Peyer's patch (tissue), 4 donors: Measurements from ENCODE around the gene SLC7A4. TPM values are rescaled to one million over a fixed set of nuclear protein-coding genes. Genes with fewer than 3 reads are reported as not detected.
A peak's percentile ranks its signal among the peaks of the same experiment; 100 is the strongest.

ENCODE experiments used
- DNase-seq, 3 donors: peaks; one replicate each; pipeline ENCODE4 v3.0.0-alpha.2; 2017 to 2019
- H3K27ac ChIP-seq, 4 donors: fragments of 200-600 bp; sonication (generic); one replicate each; pipeline ENCODE4 v1.5.1; 2016 to 2019
- H3K27me3 ChIP-seq, 2 donors: fragments of 200-600 bp; sonication (generic); one replicate each; pipeline ENCODE4 v1.5.1; 2019
- H3K36me3 ChIP-seq, 3 donors: fragments of 200-600 bp; sonication (generic); one replicate each; pipeline ENCODE4 v1.5.1; 2016 to 2019
- H3K4me1 ChIP-seq, 4 donors: fragments of 200-600 bp; sonication (generic); one replicate each; pipeline ENCODE4 v1.5.1; 2016 to 2019
- H3K4me3 ChIP-seq, 4 donors: fragments of 200-600 bp; sonication (generic); 1 replicate in 3 of 4; 2 replicates in 1 of 4; pipeline ENCODE4 v1.5.1; 2016 to 2019; ENCODE audit warnings: mild to moderate bottlenecking in 1 of 4
- H3K9me3 ChIP-seq, 4 donors: fragments of 200-600 bp; sonication (generic); one replicate each; pipeline ENCODE4 v1.5.1; 2016 to 2019; ENCODE audit warnings: mild to moderate bottlenecking in 1 of 4
- CTCF ChIP-seq, 6 experiments: fragments of 450-650 bp in 4 of 6; fragments of 200-600 bp in 2 of 6; sonication (generic) in 1 of 6; IDR thresholded peaks; one replicate each; pipeline ENCODE4 v1.5.1; 2017 to 2019; ENCODE audit warnings: antibody characterized with exemption in 6 of 6, mild to moderate bottlenecking in 3 of 6, moderate library complexity in 1 of 6
- POLR2A ChIP-seq, 2 donors: fragments of 450-650 bp; IDR thresholded peaks; one replicate each; pipeline ENCODE4 v1.5.1; 2017; ENCODE audit warnings: antibody characterized with exemption in 2 of 2, mild to moderate bottlenecking in 2 of 2, moderate library complexity in 2 of 2
- total RNA-seq, 4 donors: library from RNA; depleted of rRNA; stranded (reverse); fragments of >200 nt; gene quantifications; one replicate each; pipeline ENCODE4 v1.1.0, GENCODE V29; 2016

The SLC7A4 gene
- total RNA-seq, 4 donors from 2014 or later: 0.40 to 3.7 (median 2.2) TPM

DNA sequence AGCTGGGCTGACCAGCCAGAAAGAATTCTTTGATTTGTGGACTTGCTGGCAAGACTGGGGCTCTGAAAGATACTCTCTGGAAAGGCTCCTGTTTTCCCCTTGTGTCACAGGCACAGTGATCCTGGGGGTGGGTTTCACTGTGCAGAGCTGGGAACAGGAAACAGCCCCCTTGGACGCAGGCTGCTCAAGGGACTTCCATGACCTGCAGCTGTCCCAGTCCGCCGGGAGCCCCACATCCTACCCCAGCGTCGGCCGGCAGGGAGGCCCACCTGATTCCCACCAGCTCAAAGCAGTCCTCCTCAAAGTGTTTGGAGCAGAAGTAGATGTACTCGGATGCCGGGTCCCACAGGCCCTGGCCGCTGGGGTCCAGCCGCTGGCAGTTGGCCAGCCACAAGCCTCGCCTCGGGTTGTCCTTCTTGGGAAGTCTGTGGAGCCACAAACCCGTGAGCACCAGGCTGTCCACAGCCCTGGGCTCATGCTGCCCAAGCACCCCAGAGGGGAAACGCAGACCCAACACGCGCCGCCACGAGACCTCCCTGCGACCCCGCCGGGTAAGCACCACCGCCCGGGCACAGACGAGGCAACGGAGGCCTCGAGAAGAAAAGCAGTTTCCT is 31.3 kb downstream of the SLC7A4 start:
- TF ChIP-seq POLR2A (IDR thresholded peaks at IDR 0.05) (no peak), CTCF (IDR thresholded peaks at IDR 0.05) (no peak)
- H3K27me3 ChIP-seq: no peaks in the 10 kb centered on the region
- peak in 1 of 3 donors; percentile 28 for DNase-seq
- peak overlapping the region; percentile 60 to 89 (median 74) for H3K4me3 ChIP-seq
- no peaks in the 10 kb centered on the region for H3K9me3 ChIP-seq
- H3K4me1 ChIP-seq: peaks cover 0 to 32% (median 23%) of the 10 kb centered on the region in 4 donors
- peak overlapping the region; percentile 97 to 100 (median 98) for H3K27ac ChIP-seq
- H3K36me3 ChIP-seq: peaks cover 0 to 32% (median 0%) of the 10 kb centered on the region in 3 donors

DNA sequence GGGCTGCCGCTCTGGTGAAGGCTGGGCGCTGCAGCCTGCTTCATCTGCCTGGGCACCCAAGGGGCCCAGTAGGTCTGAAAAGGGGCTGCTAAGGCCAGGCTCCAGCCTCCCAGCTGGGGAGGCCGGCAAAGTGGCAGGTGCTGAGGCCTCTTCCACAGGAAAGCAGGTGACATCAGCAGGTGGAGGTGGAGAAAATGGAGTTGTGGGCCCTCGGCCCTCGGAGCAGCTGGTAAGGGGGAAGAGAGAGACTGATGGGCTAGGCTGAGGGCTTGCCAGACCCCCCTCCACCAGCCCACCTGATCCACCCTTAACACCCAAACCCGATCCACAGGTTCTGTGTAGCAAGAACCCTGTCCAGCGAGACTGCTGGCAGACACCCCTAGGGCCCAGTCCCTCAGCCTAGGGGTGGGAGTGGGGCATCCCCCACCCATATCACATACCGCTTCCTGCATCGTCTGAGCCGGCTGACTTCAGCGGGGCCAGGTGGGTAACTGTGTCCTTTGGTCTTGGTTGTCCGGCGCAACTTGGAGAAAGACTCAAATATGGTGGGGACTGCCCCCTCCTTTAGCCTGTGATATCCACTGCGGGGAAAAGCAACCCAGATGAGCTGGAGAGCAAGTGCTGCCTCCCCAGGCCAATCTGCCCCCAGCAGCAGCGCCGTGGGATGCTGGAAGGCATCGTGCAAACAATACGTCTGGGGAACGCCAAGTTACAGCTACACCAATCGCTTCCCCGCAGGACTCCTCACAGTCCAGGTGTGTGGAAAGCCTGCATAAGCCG is 32.0 kb downstream of the SLC7A4 start:
- H3K4me3 ChIP-seq: peak overlapping the region; percentile 60 to 89 (median 74)
- peaks cover 0 to 32% (median 23%) of the 10 kb centered on the region in 4 donors for H3K4me1 ChIP-seq
- DNase-seq: no peak
- peaks cover 0 to 37% (median 0%) of the 10 kb centered on the region in 3 donors for H3K36me3 ChIP-seq
- TF ChIP-seq POLR2A (IDR thresholded peaks at IDR 0.05) (no peak), CTCF (IDR thresholded peaks at IDR 0.05) (no peak)
- peak overlapping the region; percentile 97 to 100 (median 98) for H3K27ac ChIP-seq
- no peaks in the 10 kb centered on the region for H3K9me3 ChIP-seq
- H3K27me3 ChIP-seq: no peaks in the 10 kb centered on the region

DNA sequence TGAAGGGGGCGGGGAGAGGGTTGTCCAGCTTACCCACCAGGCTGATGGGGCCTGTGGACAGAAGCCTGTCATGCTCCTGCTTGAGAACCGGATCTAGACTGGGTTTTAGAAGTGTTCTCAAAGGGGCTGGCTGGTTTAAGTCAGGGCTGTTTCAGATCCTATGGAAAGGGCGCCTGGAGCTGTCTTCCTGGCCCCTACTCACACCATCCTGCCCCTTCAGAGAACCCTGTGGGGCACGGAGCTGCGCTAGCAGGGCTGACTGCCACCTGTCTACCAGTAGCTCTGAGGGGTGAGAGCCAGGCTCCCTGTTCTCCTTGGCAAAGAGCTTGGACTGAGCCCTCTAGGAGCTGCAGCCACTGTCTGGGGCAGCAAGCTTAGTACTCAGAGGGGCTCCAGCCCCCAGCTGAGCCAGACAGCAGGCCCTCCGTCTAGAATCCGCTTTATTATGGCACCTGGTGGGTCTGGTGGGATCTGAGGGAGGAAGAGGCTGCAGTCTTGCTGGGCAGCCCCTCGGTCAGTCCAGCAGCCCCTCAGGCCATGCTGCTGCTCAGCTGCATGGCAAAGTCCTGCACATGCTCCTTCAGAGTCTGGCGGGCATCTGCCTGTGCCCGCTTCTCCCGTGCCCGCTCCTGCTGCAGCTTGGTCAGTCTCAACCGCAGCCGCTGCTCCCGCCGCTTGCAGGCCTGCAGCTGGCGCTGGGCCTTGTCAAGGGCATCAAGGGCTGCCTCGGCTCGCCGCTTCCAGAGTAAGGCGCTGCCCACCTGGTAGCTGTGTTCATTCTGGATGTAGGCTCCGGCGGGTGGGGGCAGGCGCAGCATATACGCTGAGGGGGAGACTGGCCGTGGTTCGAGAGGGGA is 32.8 kb downstream of the SLC7A4 start:
- no peaks in the 10 kb centered on the region for H3K27me3 ChIP-seq
- no peaks in the 10 kb centered on the region for H3K9me3 ChIP-seq
- H3K36me3 ChIP-seq: peaks cover 0 to 38% (median 0%) of the 10 kb centered on the region in 3 donors
- H3K27ac ChIP-seq: no peak overlapping the region
- H3K4me1 ChIP-seq: peaks cover 0 to 32% (median 23%) of the 10 kb centered on the region in 4 donors
- TF ChIP-seq POLR2A (IDR thresholded peaks at IDR 0.05): no peak
- TF ChIP-seq CTCF (IDR thresholded peaks at IDR 0.05): no peak
- H3K4me3 ChIP-seq: no peak overlapping the region
- no peak for DNase-seq

DNA sequence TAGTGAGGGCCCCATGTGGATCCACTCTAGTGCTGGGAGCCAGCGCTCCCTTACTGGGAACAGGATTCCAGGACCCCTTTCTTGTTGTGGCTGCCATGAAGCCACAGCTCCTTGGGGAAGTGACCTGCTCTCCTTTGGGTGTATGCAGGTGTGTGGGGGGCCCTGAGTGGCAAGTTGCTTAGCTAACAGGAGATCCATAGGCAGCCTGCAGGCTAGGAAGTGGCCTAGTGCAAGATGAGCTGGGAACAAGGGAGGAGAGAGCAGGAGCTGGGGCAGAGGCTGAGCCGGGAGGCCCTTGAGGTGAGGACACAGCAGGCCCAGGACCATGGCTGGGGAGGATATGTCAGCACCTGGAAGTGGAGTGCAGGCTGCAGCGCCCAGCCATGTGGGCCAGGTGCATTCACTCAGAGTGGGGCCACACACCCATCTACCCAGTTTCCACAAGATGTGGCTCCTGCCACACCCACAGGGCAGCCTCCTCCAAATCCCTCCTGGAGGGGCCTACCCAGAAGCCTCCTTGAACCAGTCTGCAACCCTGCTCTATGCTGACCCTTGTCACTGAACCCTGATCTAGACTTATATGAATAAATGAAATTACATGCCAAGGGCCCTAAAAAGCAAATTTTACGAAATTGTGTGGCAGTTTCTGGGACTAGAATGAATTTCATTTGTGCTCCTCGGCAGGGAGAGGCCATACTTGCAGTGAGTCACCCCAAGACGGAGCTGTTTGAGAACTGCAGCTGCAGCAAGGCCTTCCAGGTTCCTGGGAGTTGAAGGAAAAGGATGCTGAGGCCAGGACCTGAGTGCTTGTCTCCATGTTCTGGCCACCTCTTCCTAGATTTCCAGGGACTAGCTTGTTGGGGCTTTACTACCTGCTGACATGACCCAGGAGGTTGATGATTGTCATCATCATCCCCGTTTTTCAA is 33.7 kb downstream of the SLC7A4 start:
- no peaks in the 10 kb centered on the region for H3K9me3 ChIP-seq
- H3K4me3 ChIP-seq: no peak overlapping the region
- TF ChIP-seq CTCF (IDR thresholded peaks at IDR 0.05) (no peak), POLR2A (IDR thresholded peaks at IDR 0.05) (no peak)
- H3K27ac ChIP-seq: no peak overlapping the region
- H3K36me3 ChIP-seq: peaks cover 0 to 47% (median 0%) of the 10 kb centered on the region in 3 donors
- no peaks in the 10 kb centered on the region for H3K27me3 ChIP-seq
- peaks cover 0 to 28% (median 23%) of the 10 kb centered on the region in 4 donors for H3K4me1 ChIP-seq
- DNase-seq: no peak
